ENCODE measurements around the gene PCDHGC3.

Gene PCDHGC3

DNA sequence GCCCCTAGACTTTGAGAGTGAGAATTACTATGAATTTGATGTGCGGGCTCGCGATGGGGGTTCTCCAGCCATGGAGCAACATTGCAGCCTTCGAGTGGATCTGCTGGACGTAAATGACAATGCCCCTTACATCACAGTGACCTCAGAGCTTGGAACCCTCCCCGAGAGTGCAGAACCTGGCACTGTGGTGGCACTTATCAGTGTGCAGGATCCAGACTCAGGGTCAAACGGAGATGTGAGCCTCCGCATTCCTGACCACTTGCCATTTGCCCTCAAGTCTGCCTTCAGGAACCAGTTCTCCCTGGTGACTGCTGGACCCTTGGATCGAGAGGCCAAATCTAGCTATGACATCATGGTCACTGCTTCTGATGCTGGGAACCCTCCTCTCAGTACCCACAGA, 10.3 kb downstream of the PCDHGC3 start:
- TF ChIP-seq, protein P1, sequence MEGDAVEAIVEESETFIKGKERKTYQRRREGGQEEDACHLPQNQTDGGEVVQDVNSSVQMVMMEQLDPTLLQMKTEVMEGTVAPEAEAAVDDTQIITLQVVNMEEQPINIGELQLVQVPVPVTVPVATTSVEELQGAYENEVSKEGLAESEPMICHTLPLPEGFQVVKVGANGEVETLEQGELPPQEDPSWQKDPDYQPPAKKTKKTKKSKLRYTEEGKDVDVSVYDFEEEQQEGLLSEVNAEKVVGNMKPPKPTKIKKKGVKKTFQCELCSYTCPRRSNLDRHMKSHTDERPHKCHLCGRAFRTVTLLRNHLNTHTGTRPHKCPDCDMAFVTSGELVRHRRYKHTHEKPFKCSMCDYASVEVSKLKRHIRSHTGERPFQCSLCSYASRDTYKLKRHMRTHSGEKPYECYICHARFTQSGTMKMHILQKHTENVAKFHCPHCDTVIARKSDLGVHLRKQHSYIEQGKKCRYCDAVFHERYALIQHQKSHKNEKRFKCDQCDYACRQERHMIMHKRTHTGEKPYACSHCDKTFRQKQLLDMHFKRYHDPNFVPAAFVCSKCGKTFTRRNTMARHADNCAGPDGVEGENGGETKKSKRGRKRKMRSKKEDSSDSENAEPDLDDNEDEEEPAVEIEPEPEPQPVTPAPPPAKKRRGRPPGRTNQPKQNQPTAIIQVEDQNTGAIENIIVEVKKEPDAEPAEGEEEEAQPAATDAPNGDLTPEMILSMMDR (IDR thresholded peaks at IDR 0.05) = no peak
- Histone ChIP-seq H3K9me3 (no peaks in the 10 kb centered on the region), H3K4me3 (ENCODE audit: low read depth in 1 of 2, low read length in 1 of 2) (no peak overlapping the region), H3K27ac (no peak overlapping the region), H3K27me3 (peaks cover 100% of the 10 kb centered on the region), H3K4me1 (ENCODE audit: control insufficient read depth in 1 of 2, insufficient read depth in 1 of 2, low read depth in 1 of 2, low read length in 1 of 2) (no peaks in the 10 kb centered on the region), H3K36me3 (no peaks in the 10 kb centered on the region)

DNA sequence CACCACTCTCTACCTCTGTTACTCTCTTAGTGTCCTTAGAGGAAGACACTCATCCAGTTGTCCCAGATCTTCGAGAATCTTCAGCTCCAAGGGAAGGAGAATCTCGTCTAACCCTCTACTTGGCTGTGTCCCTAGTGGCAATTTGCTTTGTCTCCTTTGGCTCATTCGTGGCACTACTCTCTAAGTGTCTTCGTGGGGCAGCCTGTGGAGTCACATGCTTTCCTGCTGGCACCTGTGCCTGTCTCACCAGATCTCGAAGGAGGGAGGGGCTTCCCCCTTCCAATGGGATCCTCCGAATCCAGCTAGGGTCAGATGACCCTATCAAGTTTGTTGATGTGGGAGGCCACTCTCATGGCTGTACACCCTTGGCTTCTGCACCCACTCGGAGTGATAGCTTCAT, 11.4 kb downstream of the PCDHGC3 start:
- Histone ChIP-seq H3K27me3 (peaks cover 100% of the 10 kb centered on the region), H3K9me3 (no peaks in the 10 kb centered on the region), H3K36me3 (no peaks in the 10 kb centered on the region)

GRCh38 chr5:141488591-141489561, 13.1 kb downstream of the PCDHGC3 start, which contains the start of gene PCDHGC5:
TSS of gene PCDHGC5 (plus strand) at chr5:141489081. CDS start at chr5:141489241, 160 bp downstream.
- no peaks in the 10 kb centered on the region for H3K9me3 ChIP-seq
- H3K4me3 ChIP-seq (ENCODE audit: low read depth in 1 of 2, low read length in 1 of 2) = no peak within 1 kb of the TSS
- no peaks in the 10 kb centered on the region for H3K36me3 ChIP-seq
- H3K27ac ChIP-seq = no peak within 1 kb of the TSS
- TF ChIP-seq, protein P1 (IDR thresholded peaks at IDR 0.05) = no peak
- peaks cover 0 to 14% of the 10 kb centered on the region in 2 experiments for H3K4me1 ChIP-seq (ENCODE audit: control insufficient read depth in 1 of 2, insufficient read depth in 1 of 2, low read depth in 1 of 2, low read length in 1 of 2)
- peaks cover 100% of the 10 kb centered on the region for H3K27me3 ChIP-seq

More for the DNA sequence above, 11.4 kb downstream of the PCDHGC3 start:
- TF ChIP-seq, protein P1 (IDR thresholded peaks at IDR 0.05) = no peak
- Histone ChIP-seq H3K4me3 (ENCODE audit: low read depth in 1 of 2, low read length in 1 of 2) (no peak overlapping the region), H3K27ac (no peak overlapping the region), H3K4me1 (ENCODE audit: control insufficient read depth in 1 of 2, insufficient read depth in 1 of 2, low read depth in 1 of 2, low read length in 1 of 2) (peaks cover 0 to 8% of the 10 kb centered on the region in 2 experiments)

GRCh38 chr5:141489841-141490240, 14.1 kb downstream of the PCDHGC3 start:
- H3K4me1 ChIP-seq (ENCODE audit: control insufficient read depth in 1 of 2, insufficient read depth in 1 of 2, low read depth in 1 of 2, low read length in 1 of 2) = peaks cover 0 to 14% of the 10 kb centered on the region in 2 experiments
- H3K36me3 ChIP-seq = no peaks in the 10 kb centered on the region
- H3K27ac ChIP-seq = no peak overlapping the region
- TF ChIP-seq, protein P1 (IDR thresholded peaks at IDR 0.05) = no peak
- H3K4me3 ChIP-seq (ENCODE audit: low read depth in 1 of 2, low read length in 1 of 2) = no peak overlapping the region
- peaks cover 100% of the 10 kb centered on the region for H3K27me3 ChIP-seq
- H3K9me3 ChIP-seq = no peaks in the 10 kb centered on the region

GRCh38 chr5:141490271-141490670, 14.5 kb downstream of the PCDHGC3 start:
- Histone ChIP-seq H3K4me3 (ENCODE audit: low read depth in 1 of 2, low read length in 1 of 2) (no peak overlapping the region), H3K9me3 (no peaks in the 10 kb centered on the region), H3K4me1 (ENCODE audit: control insufficient read depth in 1 of 2, insufficient read depth in 1 of 2, low read depth in 1 of 2, low read length in 1 of 2) (peaks cover 0 to 14% of the 10 kb centered on the region in 2 experiments), H3K27ac (no peak overlapping the region), H3K27me3 (peaks cover 100% of the 10 kb centered on the region), H3K36me3 (no peaks in the 10 kb centered on the region)
- TF ChIP-seq, protein P1 (IDR thresholded peaks at IDR 0.05) = no peak
